ENCODE data around the gene TBX2. TPM values are rescaled to one million over a fixed set of nuclear protein-coding genes. Genes with fewer than 3 reads are reported as not detected.
A peak's percentile ranks its signal among the peaks of the same experiment; 100 is the strongest.

TBX2 gene
- total and polyA plus RNA-seq, 2 of the 13 experiments (the other 11 are each of a cell fraction or from before 2014, with no cell fraction given), result 2.8 to 15.3 TPM

DNA sequence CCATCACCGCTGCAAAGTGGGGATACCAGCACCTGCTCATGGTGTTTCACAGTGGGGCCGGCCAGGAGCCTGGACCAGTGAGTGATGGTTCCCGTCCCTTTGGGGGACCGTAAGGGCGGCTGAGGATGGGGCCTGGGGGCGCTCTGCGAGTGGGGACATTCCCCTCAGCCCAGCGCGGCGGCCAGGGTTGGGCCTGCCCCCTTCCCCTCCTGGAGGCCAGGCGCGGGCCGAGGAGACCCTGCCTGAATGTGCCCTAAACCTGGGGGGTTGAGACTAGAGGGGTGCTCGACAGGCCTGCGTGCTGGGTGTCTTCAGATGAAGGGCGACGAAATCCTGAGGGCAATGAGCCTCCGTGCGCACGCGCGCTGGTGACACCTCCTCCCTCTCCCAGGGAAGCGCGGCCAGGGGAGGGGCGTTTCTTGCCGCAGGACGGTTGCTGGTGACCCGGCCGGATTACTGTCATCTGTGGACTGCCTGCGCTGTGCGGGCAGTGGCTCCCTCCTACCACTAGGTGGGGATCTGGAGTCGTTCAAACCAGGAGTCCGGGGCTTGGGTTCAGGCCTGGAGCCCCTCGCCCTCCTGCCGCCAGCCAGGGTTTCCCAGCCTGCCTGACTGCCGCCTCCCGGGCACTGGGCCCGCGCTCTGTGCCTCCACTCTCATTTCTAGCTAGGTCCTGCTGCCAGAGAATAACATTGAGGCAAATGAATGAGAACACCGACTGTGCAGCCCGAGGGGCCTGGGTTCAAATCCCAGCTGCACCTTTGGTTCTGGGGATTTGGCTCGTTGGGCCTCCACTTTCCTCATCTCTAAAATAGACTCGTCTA lies 17.1 kb downstream of the TBX2 start (continued):
- TF ChIP-seq ETV6 (CRISPR knock-in tag; conservative IDR thresholded peaks at IDR 0.05) (no peak; the same call in 1 of the 2 replicates), ZNF331 (CRISPR knock-in tag; IDR thresholded peaks at IDR 0.05) (peak; percentile 70; the same call in 1 of the 2 replicates), ZNF75D (CRISPR knock-in tag; IDR thresholded peaks at IDR 0.05; ENCODE audit: borderline replicate concordance) (no peak), NFIC (IDR thresholded peaks at IDR 0.05; ENCODE audit: low read length) (no peak), NR2F6 (IDR thresholded peaks at IDR 0.05) (no peak; the same call in 1 of the 2 replicates), NR2F6 (CRISPR knock-in tag; IDR thresholded peaks at IDR 0.05) (peak; percentile 46; the same call in 1 of the 2 replicates), RFX3 (CRISPR knock-in tag; IDR thresholded peaks at IDR 0.05) (no peak), ZNF430 (CRISPR knock-in tag; IDR thresholded peaks at IDR 0.05) (no peak), ZNF33A (CRISPR knock-in tag; IDR thresholded peaks at IDR 0.05; ENCODE audit: borderline replicate concordance) (no peak), ZFYVE20 (CRISPR knock-in tag; IDR thresholded peaks at IDR 0.05; ENCODE audit: borderline replicate concordance, low read depth) (no peak), MEF2D (CRISPR knock-in tag; IDR thresholded peaks at IDR 0.05) (0 out of 2 replicates have a peak, but pooled peaks have one; percentile 29), LCORL (IDR thresholded peaks at IDR 0.05) (no peak), LCORL (CRISPR knock-in tag; IDR thresholded peaks at IDR 0.05) (0 out of 2 replicates have a peak, but pooled peaks have one; percentile 52), NFYC (CRISPR knock-in tag; IDR thresholded peaks at IDR 0.05) (no peak), ZFP1 (CRISPR knock-in tag; IDR thresholded peaks at IDR 0.05) (no peak), ZBTB38 (CRISPR knock-in tag; IDR thresholded peaks at IDR 0.05) (no peak), HOXA7 (CRISPR knock-in tag; IDR thresholded peaks at IDR 0.05) (no peak), ZFP37 (CRISPR knock-in tag; IDR thresholded peaks at IDR 0.05; ENCODE audit: borderline replicate concordance) (no peak)
- TF ChIP-seq, protein P1, sequence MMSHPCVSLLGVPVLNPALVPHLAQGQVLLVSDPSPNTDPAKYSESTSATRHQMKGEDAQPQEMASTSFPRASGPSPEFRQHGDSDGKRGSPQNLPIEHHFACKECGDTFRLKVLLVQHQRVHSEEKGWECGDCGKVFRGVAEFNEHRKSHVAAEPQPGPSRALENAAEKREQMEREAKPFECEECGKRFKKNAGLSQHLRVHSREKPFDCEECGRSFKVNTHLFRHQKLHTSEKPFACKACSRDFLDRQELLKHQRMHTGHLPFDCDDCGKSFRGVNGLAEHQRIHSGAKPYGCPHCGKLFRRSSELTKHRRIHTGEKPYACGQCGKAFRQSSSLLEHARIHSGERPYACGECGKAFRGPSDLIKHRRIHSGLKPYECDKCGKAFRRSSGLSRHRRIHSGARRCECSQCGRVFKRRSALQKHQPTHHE (CRISPR knock-in tag; IDR thresholded peaks at IDR 0.05; ENCODE audit: borderline replicate concordance), result 0 out of 2 replicates have a peak, but pooled peaks have one; percentile 39
- TF ChIP-seq, protein P2, sequence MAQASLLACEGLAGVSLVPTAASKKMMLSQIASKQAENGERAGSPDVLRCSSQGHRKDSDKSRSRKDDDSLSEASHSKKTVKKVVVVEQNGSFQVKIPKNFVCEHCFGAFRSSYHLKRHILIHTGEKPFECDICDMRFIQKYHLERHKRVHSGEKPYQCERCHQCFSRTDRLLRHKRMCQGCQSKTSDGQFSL (CRISPR knock-in tag; IDR thresholded peaks at IDR 0.05), result 0 out of 2 replicates have a peak, but pooled peaks have one; percentile 53
- TF ChIP-seq, protein P3, sequence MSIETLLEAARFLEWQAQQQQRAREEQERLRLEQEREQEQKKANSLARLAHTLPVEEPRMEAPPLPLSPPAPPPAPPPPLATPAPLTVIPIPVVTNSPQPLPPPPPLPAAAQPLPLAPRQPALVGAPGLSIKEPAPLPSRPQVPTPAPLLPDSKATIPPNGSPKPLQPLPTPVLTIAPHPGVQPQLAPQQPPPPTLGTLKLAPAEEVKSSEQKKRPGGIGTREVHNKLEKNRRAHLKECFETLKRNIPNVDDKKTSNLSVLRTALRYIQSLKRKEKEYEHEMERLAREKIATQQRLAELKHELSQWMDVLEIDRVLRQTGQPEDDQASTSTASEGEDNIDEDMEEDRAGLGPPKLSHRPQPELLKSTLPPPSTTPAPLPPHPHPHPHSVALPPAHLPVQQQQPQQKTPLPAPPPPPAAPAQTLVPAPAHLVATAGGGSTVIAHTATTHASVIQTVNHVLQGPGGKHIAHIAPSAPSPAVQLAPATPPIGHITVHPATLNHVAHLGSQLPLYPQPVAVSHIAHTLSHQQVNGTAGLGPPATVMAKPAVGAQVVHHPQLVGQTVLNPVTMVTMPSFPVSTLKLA (IDR thresholded peaks at IDR 0.05), result no peak
- TF ChIP-seq, protein P4, sequence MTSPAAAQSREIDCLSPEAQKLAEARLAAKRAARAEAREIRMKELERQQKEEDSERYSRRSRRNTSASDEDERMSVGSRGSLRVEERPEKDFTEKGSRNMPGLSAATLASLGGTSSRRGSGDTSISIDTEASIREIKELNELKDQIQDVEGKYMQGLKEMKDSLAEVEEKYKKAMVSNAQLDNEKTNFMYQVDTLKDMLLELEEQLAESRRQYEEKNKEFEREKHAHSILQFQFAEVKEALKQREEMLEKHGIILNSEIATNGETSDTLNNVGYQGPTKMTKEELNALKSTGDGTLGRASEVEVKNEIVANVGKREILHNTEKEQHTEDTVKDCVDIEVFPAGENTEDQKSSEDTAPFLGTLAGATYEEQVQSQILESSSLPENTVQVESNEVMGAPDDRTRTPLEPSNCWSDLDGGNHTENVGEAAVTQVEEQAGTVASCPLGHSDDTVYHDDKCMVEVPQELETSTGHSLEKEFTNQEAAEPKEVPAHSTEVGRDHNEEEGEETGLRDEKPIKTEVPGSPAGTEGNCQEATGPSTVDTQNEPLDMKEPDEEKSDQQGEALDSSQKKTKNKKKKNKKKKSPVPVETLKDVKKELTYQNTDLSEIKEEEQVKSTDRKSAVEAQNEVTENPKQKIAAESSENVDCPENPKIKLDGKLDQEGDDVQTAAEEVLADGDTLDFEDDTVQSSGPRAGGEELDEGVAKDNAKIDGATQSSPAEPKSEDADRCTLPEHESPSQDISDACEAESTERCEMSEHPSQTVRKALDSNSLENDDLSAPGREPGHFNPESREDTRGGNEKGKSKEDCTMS (CRISPR knock-in tag; conservative IDR thresholded peaks at IDR 0.05), result no peak
- TF ChIP-seq, protein P5, sequence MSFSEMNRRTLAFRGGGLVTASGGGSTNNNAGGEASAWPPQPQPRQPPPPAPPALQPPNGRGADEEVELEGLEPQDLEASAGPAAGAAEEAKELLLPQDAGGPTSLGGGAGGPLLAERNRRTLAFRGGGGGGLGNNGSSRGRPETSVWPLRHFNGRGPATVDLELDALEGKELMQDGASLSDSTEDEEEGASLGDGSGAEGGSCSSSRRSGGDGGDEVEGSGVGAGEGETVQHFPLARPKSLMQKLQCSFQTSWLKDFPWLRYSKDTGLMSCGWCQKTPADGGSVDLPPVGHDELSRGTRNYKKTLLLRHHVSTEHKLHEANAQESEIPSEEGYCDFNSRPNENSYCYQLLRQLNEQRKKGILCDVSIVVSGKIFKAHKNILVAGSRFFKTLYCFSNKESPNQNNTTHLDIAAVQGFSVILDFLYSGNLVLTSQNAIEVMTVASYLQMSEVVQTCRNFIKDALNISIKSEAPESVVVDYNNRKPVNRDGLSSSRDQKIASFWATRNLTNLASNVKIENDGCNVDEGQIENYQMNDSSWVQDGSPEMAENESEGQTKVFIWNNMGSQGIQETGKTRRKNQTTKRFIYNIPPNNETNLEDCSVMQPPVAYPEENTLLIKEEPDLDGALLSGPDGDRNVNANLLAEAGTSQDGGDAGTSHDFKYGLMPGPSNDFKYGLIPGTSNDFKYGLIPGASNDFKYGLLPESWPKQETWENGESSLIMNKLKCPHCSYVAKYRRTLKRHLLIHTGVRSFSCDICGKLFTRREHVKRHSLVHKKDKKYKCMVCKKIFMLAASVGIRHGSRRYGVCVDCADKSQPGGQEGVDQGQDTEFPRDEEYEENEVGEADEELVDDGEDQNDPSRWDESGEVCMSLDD (CRISPR knock-in tag; IDR thresholded peaks at IDR 0.05; ENCODE audit: borderline replicate concordance), result no peak
